ENCODE measurements around the gene APOM. TPM values are rescaled to one million over a fixed set of nuclear protein-coding genes. Genes with fewer than 3 reads are reported as not detected.

APOM gene
- total and polyA plus RNA-seq, 2 of the 4 experiments (the other 2 are of a cell fraction), result 1.4 to 3.8 TPM

GRCh38 chr6:31702405-31702818 is 46.7 kb downstream of the APOM start:
- DNase-seq, result no peak
- Histone ChIP-seq H2AK5ac (ENCODE audit: low read depth, low read length) (peak overlapping the region; percentile 6), H2BK120ac (ENCODE audit: low read depth, low read length) (no peak overlapping the region; the same call in 1 of the 2 replicates), H3K9ac (ENCODE audit: low read depth, low read length) (peak overlapping the region; percentile 77), H3K9me3 (ENCODE audit: control insufficient read depth, insufficient read depth, low read length) (no peaks in the 10 kb centered on the region), H4K8ac (ENCODE audit: low read depth in 2 of 2, low read length in 2 of 2) (peak overlapping the region; percentile 43 to 70; a peak in 3 of 4 replicates), H3K36me3 (ENCODE audit: control insufficient read depth, insufficient read depth, low read length) (peaks cover 12% of the 10 kb centered on the region), H2BK20ac (ENCODE audit: low read depth, low read length) (no peak overlapping the region), H2AFZ (replicated peaks; ENCODE audit: low read length, poor library complexity) (peak overlapping the region; percentile 92), H3K79me1 (ENCODE audit: low read depth in 1 of 2, low read length in 2 of 2) (peaks cover 21 to 41% of the 10 kb centered on the region in 2 experiments), H3K4ac (ENCODE audit: low read depth, low read length) (peak overlapping the region; percentile 70), H3K27ac (ENCODE audit: insufficient read depth, low read length) (peak overlapping the region; percentile 82), H2AK9ac (replicated peaks; ENCODE audit: low read depth, low read length, poor library complexity) (peak overlapping the region; percentile 88), H3K9me1 (ENCODE audit: insufficient read depth, low read length) (peaks cover 10% of the 10 kb centered on the region), H3K4me2 (ENCODE audit: low read depth, low read length) (peak overlapping the region; percentile 97), H3K18ac (ENCODE audit: low read depth, low read length) (peak overlapping the region; percentile 34), H4K91ac (ENCODE audit: insufficient read depth, low read depth, low read length) (peak overlapping the region; percentile 65), H4K20me1 (ENCODE audit: insufficient read depth, low read length) (0 out of 2 replicates have a peak, but pooled peaks cover 11% of the 10 kb centered on the region), H3K4me1 (ENCODE audit: control insufficient read depth, insufficient read depth, low read length) (peaks cover 6% of the 10 kb centered on the region), H3K14ac (replicated peaks; ENCODE audit: low read depth, low read length) (peak overlapping the region; percentile 88), H3K56ac (ENCODE audit: extremely low read depth, insufficient read depth, low read length) (peak overlapping the region; percentile 77), H2BK15ac (ENCODE audit: low read depth, low read length) (no peak overlapping the region), H3K23ac (ENCODE audit: low read depth, low read length) (peak overlapping the region; percentile 78), H3K4me3 (ENCODE audit: insufficient read depth, low read depth, low read length) (peak overlapping the region; percentile 67), H2BK5ac (ENCODE audit: low read depth, low read length, poor library complexity, severe bottlenecking) (peak overlapping the region; percentile 79), H3K27me3 (ENCODE audit: control insufficient read depth, insufficient read depth, low read length) (no peaks in the 10 kb centered on the region), H4K5ac (ENCODE audit: low read depth, low read length) (peak overlapping the region; percentile 13)
- TF ChIP-seq POLR2A (IDR thresholded peaks at IDR 0.05; ENCODE audit: low read depth, low read length) (no peak), RFX5 (IDR thresholded peaks at IDR 0.05; ENCODE audit: low read depth, low read length) (no peak), BHLHE40 (IDR thresholded peaks at IDR 0.05; ENCODE audit: low read depth, low read length) (no peak), RAD21 (IDR thresholded peaks at IDR 0.05; ENCODE audit: low read length) (no peak; the same call in 1 of the 2 replicates), MAFK (IDR thresholded peaks at IDR 0.05; ENCODE audit: low read depth, low read length) (no peak)
- ChIA-PET POLR2A (ENCODE audit: unreplicated experiment) (interaction anchor here (0.9 to 1.2 kb wide), 2 partner anchors 28 to 42 kb away, joined by 3 read pairs; partner anchors contain the start of gene C6orf47), CTCF (interaction anchor here (1.1 to 1.3 kb wide), 2 partner anchors 13 to 89 kb away, joined by 3 read pairs; no protein-coding TSS in a partner anchor)
- dilution Hi-C loops (cut with HindIII; ENCODE audit: low sequenced_read_pairs, unreplicated experiment), result no loop called here
- WGBS, 2 experiments (ENCODE audit: extremely low coverage in 2 of 2, insufficient read length in 1 of 2), result 0% methylated on average over 1 of the region's 10 CpGs; no CpG with 5 or more reads in 1 of the 2 experiments
- intact Hi-C loops (cut with micrococcal nuclease), result loop anchor here (2.0 kb wide), 2 partner anchors 28 to 128 kb away; no protein-coding TSS in a partner anchor
- BruUV-seq (replicated peaks), result TSS peak; percentile 87
- in situ Hi-C loops (cut with MboI; ENCODE audit: low sequenced_read_pairs), result no loop called here
- peak; percentile 16 for ATAC-seq (ENCODE audit: low read depth)

Measured in IMR-90 (cell line).